HUES64 (cell line): Measurements from ENCODE around the gene ARID2.

Experiments used
- H3K27ac ChIP-seq: 2 replicates; pipeline ENCODE4 v1.7.0; 2013; ENCODE audit warnings: low read depth, low read length, inconsistent platforms
- H3K27me3 ChIP-seq: 2 replicates; pipeline ENCODE4 v1.6.1; 2013; ENCODE audit warnings: mild to moderate bottlenecking, low read length; ENCODE audit not compliant: insufficient read depth
- H3K36me3 ChIP-seq: 2 replicates; pipeline ENCODE4 v1.6.1; 2013; ENCODE audit warnings: mild to moderate bottlenecking, low read length; ENCODE audit not compliant: insufficient read depth
- H3K4me1 ChIP-seq: 2 replicates; pipeline ENCODE4 v1.6.1; 2013; ENCODE audit warnings: mild to moderate bottlenecking, low read length, moderate library complexity; ENCODE audit not compliant: insufficient read depth
- H3K4me3 ChIP-seq: 2 replicates; pipeline ENCODE4 v1.5.1; 2013; ENCODE audit warnings: mild to moderate bottlenecking, low read length, moderate library complexity
- H3K9ac ChIP-seq: 2 replicates; pipeline ENCODE4 v1.6.1; 2013; ENCODE audit warnings: mild to moderate bottlenecking, low read depth, low read length
- H3K9me3 ChIP-seq: 2 replicates; pipeline ENCODE4 v1.6.1; 2013; ENCODE audit warnings: low read depth, low read length; ENCODE audit not compliant: insufficient read depth
- WGBS: fragments of 150-250, 120-280 bp; methylation state at CpG from one replicate; pipeline ENCODE4 v1.1.7; 2013; ENCODE audit warnings: missing lambda C conversion rate; 5-methylcytosine and 5-hydroxymethylcytosine counted together

ARID2 gene

GRCh38 chr12:45703942-45704341 is 25.6 kb upstream of the ARID2 start:
- H3K9ac ChIP-seq, result no peak overlapping the region
- 0 out of 2 replicates have a peak, but pooled peaks cover 15% of the 10 kb centered on the region for H3K4me1 ChIP-seq
- no peaks in the 10 kb centered on the region for H3K9me3 ChIP-seq
- H3K36me3 ChIP-seq, result no peaks in the 10 kb centered on the region
- no peak overlapping the region for H3K27ac ChIP-seq
- H3K27me3 ChIP-seq, result no peaks in the 10 kb centered on the region
- no peak overlapping the region for H3K4me3 ChIP-seq

DNA sequence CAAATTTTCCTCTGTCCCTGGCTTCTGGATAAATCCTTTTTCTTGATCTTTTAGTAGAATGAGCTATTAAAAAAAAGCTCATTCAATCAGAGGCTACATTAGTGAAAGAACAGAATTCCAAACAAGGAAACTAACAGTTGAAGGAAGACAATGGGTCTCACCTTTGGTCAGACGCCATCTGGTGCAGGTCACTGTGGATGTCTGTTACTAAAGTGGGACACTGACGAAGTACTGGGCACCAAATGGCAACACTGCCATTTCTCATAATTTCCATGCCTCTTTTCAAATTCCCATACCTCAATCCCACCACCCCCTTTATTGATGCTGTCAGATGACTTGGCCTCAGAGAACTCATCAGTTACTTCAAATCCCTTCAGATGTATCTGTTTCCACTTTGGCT is 24.5 kb upstream of the ARID2 start:
- H3K9me3 ChIP-seq, result no peaks in the 10 kb centered on the region
- no peak overlapping the region for H3K4me3 ChIP-seq
- H3K27ac ChIP-seq, result no peak overlapping the region
- H3K9ac ChIP-seq, result no peak overlapping the region
- WGBS, result 81% methylated on average over 2 of the region's 2 CpGs
- H3K4me1 ChIP-seq, result 0 out of 2 replicates have a peak, but pooled peaks cover 15% of the 10 kb centered on the region
- H3K27me3 ChIP-seq, result no peaks in the 10 kb centered on the region
- no peaks in the 10 kb centered on the region for H3K36me3 ChIP-seq

DNA sequence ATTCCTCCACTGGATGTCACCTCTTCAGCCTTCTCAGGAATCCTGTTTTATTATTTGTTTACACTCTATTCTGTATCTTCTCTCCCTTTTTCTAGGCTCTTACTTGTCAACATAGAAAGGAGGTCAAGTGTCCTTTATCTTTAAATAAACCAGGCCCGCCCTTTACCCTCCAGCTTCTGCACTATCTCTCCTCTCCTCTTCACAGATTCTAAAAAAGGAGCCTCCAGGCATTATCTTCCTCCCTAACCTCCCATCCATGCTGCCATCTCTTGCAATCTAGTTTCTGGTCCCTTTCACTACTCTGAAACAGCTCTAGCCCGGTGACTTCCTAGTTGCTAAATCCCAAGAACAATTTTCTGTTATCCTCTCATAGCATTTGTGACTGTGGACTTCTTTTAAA is 24.1 kb upstream of the ARID2 start:
- no peak overlapping the region for H3K9ac ChIP-seq
- H3K4me3 ChIP-seq, result no peak overlapping the region
- H3K36me3 ChIP-seq, result no peaks in the 10 kb centered on the region
- H3K9me3 ChIP-seq, result no peaks in the 10 kb centered on the region
- 0 out of 2 replicates have a peak, but pooled peaks cover 15% of the 10 kb centered on the region for H3K4me1 ChIP-seq
- H3K27ac ChIP-seq, result no peak overlapping the region
- H3K27me3 ChIP-seq, result no peaks in the 10 kb centered on the region
- 83% methylated on average over 2 of the region's 2 CpGs for WGBS

DNA sequence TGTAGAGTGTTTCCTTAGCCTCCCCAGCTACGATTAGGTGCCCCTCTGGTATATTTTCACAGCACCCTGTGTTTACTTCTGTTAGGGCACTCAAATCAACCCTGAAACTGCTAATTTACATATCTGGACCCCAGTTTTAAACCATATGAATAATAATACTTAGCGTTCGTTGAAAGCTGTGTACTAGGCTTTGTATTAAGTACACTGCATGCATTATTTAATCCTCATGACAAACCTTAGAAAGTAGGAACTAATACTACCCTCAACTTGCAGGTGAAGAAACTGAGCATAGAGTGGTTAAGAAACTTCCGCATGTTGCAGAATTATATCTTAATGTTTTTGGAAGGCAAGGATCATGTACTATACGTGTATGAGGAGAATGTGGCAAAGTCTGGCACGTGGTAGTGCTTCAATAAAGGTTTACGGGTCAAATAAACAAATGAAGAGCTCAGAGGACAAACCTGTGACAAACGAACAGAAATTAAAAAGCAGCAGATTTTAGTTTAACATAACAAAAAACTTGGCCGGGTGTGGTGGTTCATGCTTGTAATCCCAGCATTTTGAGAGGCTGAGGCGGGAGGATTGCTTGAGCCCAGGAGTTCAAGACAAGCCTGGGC is 22.2 kb upstream of the ARID2 start:
- H3K9me3 ChIP-seq, result no peaks in the 10 kb centered on the region
- no peaks in the 10 kb centered on the region for H3K27me3 ChIP-seq
- H3K36me3 ChIP-seq, result no peaks in the 10 kb centered on the region
- H3K27ac ChIP-seq, result no peak overlapping the region
- H3K4me3 ChIP-seq, result no peak overlapping the region
- 0 out of 2 replicates have a peak, but pooled peaks cover 15% of the 10 kb centered on the region for H3K4me1 ChIP-seq
- WGBS, result 85% methylated on average over 8 of the region's 10 CpGs
- no peak overlapping the region for H3K9ac ChIP-seq

- Histone ChIP-seq H3K9ac (no peak overlapping the region), H3K9me3 (no peaks in the 10 kb centered on the region), H3K36me3 (no peaks in the 10 kb centered on the region), H3K4me3 (no peak overlapping the region), H3K27ac (no peak overlapping the region; the same call in 1 of the 2 replicates), H3K4me1 (0 out of 2 replicates have a peak, but pooled peaks cover 15% of the 10 kb centered on the region), H3K27me3 (no peaks in the 10 kb centered on the region)
Measured at GRCh38 chr12:45708363-45708762, 21.1 kb upstream of the ARID2 start.

DNA sequence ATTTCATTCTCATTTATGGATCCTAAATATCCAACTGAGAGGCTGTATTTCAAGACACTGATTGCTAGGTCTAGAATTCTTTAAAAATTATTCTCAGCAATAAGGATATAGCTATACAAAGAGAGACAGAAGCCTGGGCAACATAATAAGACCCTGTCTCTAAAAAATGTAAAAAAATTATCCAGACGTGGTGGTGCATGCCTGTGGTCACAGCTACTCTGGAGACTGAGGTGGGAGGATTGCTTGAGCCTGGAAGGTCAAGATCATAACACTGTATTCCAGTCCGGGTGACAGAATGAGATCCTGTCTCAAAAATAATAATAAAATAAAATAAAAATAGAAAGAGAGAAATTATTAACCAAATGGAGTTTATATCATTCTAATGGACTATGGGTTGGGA is 20.6 kb upstream of the ARID2 start:
- no peak overlapping the region for H3K4me3 ChIP-seq
- H3K36me3 ChIP-seq, result no peaks in the 10 kb centered on the region
- 0 out of 2 replicates have a peak, but pooled peaks cover 15% of the 10 kb centered on the region for H3K4me1 ChIP-seq
- H3K27me3 ChIP-seq, result no peaks in the 10 kb centered on the region
- no peak overlapping the region for H3K27ac ChIP-seq
- H3K9me3 ChIP-seq, result no peaks in the 10 kb centered on the region
- no peak overlapping the region for H3K9ac ChIP-seq
- 76% methylated on average over 1 of the region's 2 CpGs for WGBS

GRCh38 chr12:45712319-45712718 is 17.2 kb upstream of the ARID2 start:
- Histone ChIP-seq H3K4me1 (0 out of 2 replicates have a peak, but pooled peaks cover 11% of the 10 kb centered on the region), H3K36me3 (no peaks in the 10 kb centered on the region), H3K27me3 (no peaks in the 10 kb centered on the region), H3K9me3 (no peaks in the 10 kb centered on the region), H3K27ac (no peak overlapping the region), H3K9ac (no peak overlapping the region), H3K4me3 (no peak overlapping the region)
- 96% methylated on average over 4 of the region's 4 CpGs for WGBS

DNA sequence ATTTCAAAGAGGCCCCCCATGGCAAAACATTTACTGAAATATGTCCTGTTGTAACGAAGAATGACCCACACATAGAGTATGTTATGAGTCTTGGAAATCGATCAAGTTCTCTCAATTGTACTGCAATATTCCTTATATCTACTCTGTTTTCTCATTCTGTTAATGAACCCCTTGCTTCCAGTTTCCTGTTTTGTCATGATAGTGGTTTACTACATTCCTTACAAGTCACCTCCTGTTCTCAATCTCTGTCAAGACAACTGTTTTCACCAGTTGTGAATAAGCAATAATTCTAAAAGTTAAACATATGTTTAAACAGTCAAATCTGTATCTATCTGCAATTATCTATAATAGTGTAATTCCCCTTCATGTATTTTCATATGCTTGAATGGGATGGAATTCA is 16.4 kb upstream of the ARID2 start:
- Histone ChIP-seq H3K27me3 (no peaks in the 10 kb centered on the region), H3K36me3 (no peaks in the 10 kb centered on the region), H3K4me3 (no peak overlapping the region), H3K9me3 (no peaks in the 10 kb centered on the region), H3K9ac (no peak overlapping the region), H3K4me1 (0 out of 2 replicates have a peak, but pooled peaks cover 5% of the 10 kb centered on the region), H3K27ac (no peak overlapping the region)
- 100% methylated on average over 2 of the region's 2 CpGs for WGBS

GRCh38 chr12:45718306-45718705 is 11.2 kb upstream of the ARID2 start:
- H3K27me3 ChIP-seq, result no peaks in the 10 kb centered on the region
- no peak overlapping the region for H3K27ac ChIP-seq
- H3K4me3 ChIP-seq, result no peak overlapping the region
- 89% methylated on average over 4 of the region's 4 CpGs for WGBS
- no peaks in the 10 kb centered on the region for H3K4me1 ChIP-seq
- no peaks in the 10 kb centered on the region for H3K36me3 ChIP-seq
- H3K9ac ChIP-seq, result no peak overlapping the region
- no peaks in the 10 kb centered on the region for H3K9me3 ChIP-seq

GRCh38 chr12:45720069-45720468 is 9.4 kb upstream of the ARID2 start:
- Histone ChIP-seq H3K27me3 (no peaks in the 10 kb centered on the region), H3K9ac (no peak overlapping the region), H3K36me3 (no peaks in the 10 kb centered on the region), H3K9me3 (no peaks in the 10 kb centered on the region), H3K4me3 (no peak overlapping the region), H3K4me1 (peaks cover 7% of the 10 kb centered on the region), H3K27ac (no peak overlapping the region)
- WGBS, result 96% methylated on average over 1 of the region's 2 CpGs

DNA sequence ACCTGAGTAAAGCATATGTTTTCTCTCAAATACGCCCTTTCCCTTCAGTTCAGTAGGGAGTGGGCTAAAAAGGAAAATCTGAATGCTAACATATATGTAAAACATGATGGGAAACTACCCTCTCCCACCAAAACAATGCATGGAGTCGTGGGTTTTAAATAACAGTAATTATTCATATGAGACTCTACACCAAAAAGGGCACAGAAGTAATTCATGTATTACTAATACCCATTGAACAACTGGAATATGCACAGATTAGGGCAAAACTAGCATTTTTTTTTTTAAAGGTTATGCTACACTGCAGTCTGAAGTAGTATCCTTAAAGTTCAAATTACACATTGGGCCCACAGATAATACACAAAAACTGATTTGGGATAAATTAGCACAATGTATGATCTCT is 8.1 kb upstream of the ARID2 start:
- Histone ChIP-seq H3K27ac (no peak overlapping the region), H3K4me1 (peaks cover 13% of the 10 kb centered on the region), H3K9me3 (no peaks in the 10 kb centered on the region), H3K4me3 (no peak overlapping the region), H3K27me3 (no peaks in the 10 kb centered on the region), H3K9ac (no peak overlapping the region), H3K36me3 (no peaks in the 10 kb centered on the region)
- 86% methylated on average over 1 of the region's 2 CpGs for WGBS

DNA sequence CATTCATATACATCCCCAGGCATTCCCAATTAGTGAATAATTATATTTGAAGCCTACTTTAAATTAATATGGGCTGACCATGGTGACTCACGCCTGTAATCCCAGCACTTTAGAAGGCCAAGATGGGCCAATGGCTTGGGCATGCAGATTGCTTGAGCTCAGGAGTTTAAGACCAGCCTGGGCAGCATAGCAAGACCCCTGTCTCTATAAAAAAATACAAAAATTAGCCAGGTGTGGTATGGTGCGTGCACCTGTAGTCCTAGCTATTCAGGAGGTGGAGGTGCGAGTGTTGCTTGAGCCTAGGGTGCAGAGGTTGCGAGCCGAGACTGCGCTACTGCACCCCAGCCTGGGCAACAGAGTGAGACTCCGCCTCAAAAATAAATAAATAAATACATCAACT is 7.6 kb upstream of the ARID2 start:
- H3K36me3 ChIP-seq, result no peaks in the 10 kb centered on the region
- H3K9me3 ChIP-seq, result no peaks in the 10 kb centered on the region
- no peak overlapping the region for H3K4me3 ChIP-seq
- 97% methylated on average over 7 of the region's 7 CpGs for WGBS
- H3K27me3 ChIP-seq, result no peaks in the 10 kb centered on the region
- H3K4me1 ChIP-seq, result peaks cover 13% of the 10 kb centered on the region
- H3K9ac ChIP-seq, result no peak overlapping the region
- H3K27ac ChIP-seq, result no peak overlapping the region
